GM23338 (cell line): ENCODE data around the gene TSR3. TPM values are rescaled to one million over a fixed set of nuclear protein-coding genes. Genes with fewer than 3 reads are reported as not detected.

Experiments
- ATAC-seq: fragments of 200-7000 bp; cut with Tn5 transposase; 3 replicates; pipeline ENCODE4 v1.9.1; 2020
- DNase-seq: peaks from one replicate; pipeline ENCODE4 v3.0.0-alpha.2; 2015; ENCODE audit warnings: low spot score
- H2AFZ ChIP-seq: fragments of 200-600 bp; sonication (generic); 2 replicates; pipeline ENCODE4 v1.8.0; 2016; ENCODE audit warnings: antibody characterized with exemption, mild to moderate bottlenecking, moderate library complexity
- H3F3A ChIP-seq: fragments of 200-600 bp; sonication (generic); replicated peaks from 2 replicates; pipeline ENCODE4 v1.8.0; 2017; ENCODE audit warnings: antibody characterized with exemption, mixed run types, low read depth
- H3K27ac ChIP-seq: fragments of 200-600 bp; sonication (generic); 2 replicates; pipeline ENCODE4 v1.6.1; 2016; ENCODE audit warnings: low read depth
- H3K27me3 ChIP-seq: fragments of 200-600 bp; sonication (generic); 2 replicates; pipeline ENCODE4 v1.8.0; 2016; ENCODE audit warnings: mild to moderate bottlenecking, mixed run types, moderate library complexity; ENCODE audit not compliant: insufficient read depth
- H3K36me3 ChIP-seq: fragments of 200-600 bp; sonication (generic); 2 replicates; pipeline ENCODE4 v1.8.0; 2016; ENCODE audit warnings: mild to moderate bottlenecking; ENCODE audit not compliant: insufficient read depth
- H3K4me1 ChIP-seq: fragments of 200-600 bp; sonication (generic); 2 replicates; pipeline ENCODE4 v1.8.0; 2016; ENCODE audit warnings: mild to moderate bottlenecking, moderate library complexity; ENCODE audit not compliant: insufficient read depth
- H3K4me2 ChIP-seq: fragments of 200-600 bp; sonication (generic); 2 replicates; pipeline ENCODE4 v1.7.1; 2017; ENCODE audit warnings: mixed run types
- H3K4me3 ChIP-seq: fragments of 200-600 bp; sonication (generic); 2 replicates; pipeline ENCODE4 v1.6.1; 2016; ENCODE audit warnings: mixed run types
- H3K79me2 ChIP-seq: fragments of 200-600 bp; sonication (generic); replicated peaks from 2 replicates; pipeline ENCODE4 v1.8.0; 2017; ENCODE audit warnings: mild to moderate bottlenecking; ENCODE audit not compliant: insufficient read depth
- H3K9me2 ChIP-seq: fragments of 200-600 bp; sonication (generic); 2 replicates; pipeline ENCODE4 v1.8.0; 2017; ENCODE audit not compliant: insufficient read depth
- H4K20me1 ChIP-seq: fragments of 200-600 bp; sonication (generic); replicated peaks from 2 replicates; pipeline ENCODE4 v1.8.0; 2017; ENCODE audit warnings: mild to moderate bottlenecking; ENCODE audit not compliant: insufficient read depth
- H3K27ac Mint-ChIP-seq: 2 replicates; pipeline ENCODE4 v1.8.0; 2020; ENCODE audit warnings: inconsistent platforms, mild to moderate bottlenecking, moderate library complexity, mixed read lengths
- H3K27me3 Mint-ChIP-seq: 3 replicates; pipeline ENCODE4 v1.8.0; 2022; ENCODE audit warnings: low read depth, mild to moderate bottlenecking, moderate library complexity, mixed read lengths, inconsistent platforms; ENCODE audit not compliant: insufficient read depth, poor library complexity
- H3K36me3 Mint-ChIP-seq: 3 replicates; pipeline ENCODE4 v1.8.0; 2021; ENCODE audit warnings: low read depth, mild to moderate bottlenecking, inconsistent platforms, moderate library complexity, mixed read lengths
- H3K4me1 Mint-ChIP-seq: 3 replicates; pipeline ENCODE4 v1.8.0; 2020; ENCODE audit warnings: mild to moderate bottlenecking, inconsistent platforms, mixed read lengths
- H3K4me3 Mint-ChIP-seq: 3 replicates; pipeline ENCODE4 v1.8.0; 2021; ENCODE audit warnings: moderate library complexity, mild to moderate bottlenecking, inconsistent platforms, mixed read lengths
- H3K9me3 Mint-ChIP-seq: 3 replicates; pipeline ENCODE4 v1.8.0; 2020; ENCODE audit warnings: moderate library complexity, mild to moderate bottlenecking, inconsistent platforms, mixed read lengths
- CREB1 ChIP-seq: fragments of 250-450 bp; sonication (Bioruptor Pico); IDR thresholded peaks from 2 replicates; pipeline ENCODE4 v1.5.0; 2020; ENCODE audit warnings: low read depth, mild to moderate bottlenecking, moderate library complexity
- ETS1 ChIP-seq: IDR thresholded peaks from 2 replicates; pipeline ENCODE4 v1.6.1; 2016; ENCODE audit warnings: antibody characterized with exemption
- EZH2 ChIP-seq: fragments of 200-600 bp; sonication (generic); IDR thresholded peaks from one replicate; pipeline ENCODE4 v1.8.0; 2017; ENCODE audit warnings: antibody characterized with exemption, mild to moderate bottlenecking, low read depth; ENCODE audit not compliant: unreplicated experiment
- EZH2phosphoT487 ChIP-seq: fragments of 200-600 bp; sonication (generic); IDR thresholded peaks from one replicate; pipeline ENCODE4 v1.8.1; 2018; ENCODE audit warnings: antibody characterized with exemption; ENCODE audit not compliant: unreplicated experiment
- JUNB ChIP-seq: IDR thresholded peaks from one replicate; pipeline ENCODE4 v1.6.1; 2016; ENCODE audit warnings: antibody characterized with exemption; ENCODE audit not compliant: unreplicated experiment
- STAT1 ChIP-seq: IDR thresholded peaks from one replicate; pipeline ENCODE4 v1.6.1; 2016; ENCODE audit warnings: antibody characterized with exemption; ENCODE audit not compliant: unreplicated experiment
- ZNF114 ChIP-seq: fragments of 250-450 bp; sonication (Bioruptor Pico); IDR thresholded peaks from 2 replicates; pipeline ENCODE4 v1.5.0; 2020; ENCODE audit warnings: mild to moderate bottlenecking, moderate library complexity
- polyA plus RNA-seq: library from polyadenylated mRNA; unstranded; fragments of >200 nt; fragmentation: Nextera tagmentation; extraction: Ambion mirVana; gene quantifications from 2 replicates; pipeline ENCODE4 v1.2.1, GENCODE V29; 2016
- total RNA-seq: library from RNA; depleted of rRNA; stranded (reverse); fragments of >200 nt; shearing (Covaris generic); gene quantifications from 2 replicates; pipeline ENCODE4 v1.2.3, GENCODE V29; 2014
- TF ChIP-seq, protein P1 (sequence below), 2 experiments: fragments of 200-600 bp in 1 of 2; sonication (generic) in 1 of 2; conservative IDR thresholded peaks; 2 replicates each; pipeline versions ENCODE4 v1.5.1 to v1.6.1; 2016 to 2017; ENCODE audit warnings: antibody characterized with exemption in 2 of 2, low read depth in 2 of 2, mild to moderate bottlenecking in 2 of 2, moderate library complexity in 1 of 2
- TF ChIP-seq, protein P2 (sequence below): IDR thresholded peaks from one replicate; pipeline ENCODE4 v1.6.1; 2018; ENCODE audit warnings: antibody characterized with exemption; ENCODE audit not compliant: unreplicated experiment

The TSR3 gene
- total and polyA plus RNA-seq, 2 experiments from 2014 or later: 58.5 to 97.3 TPM

DNA sequence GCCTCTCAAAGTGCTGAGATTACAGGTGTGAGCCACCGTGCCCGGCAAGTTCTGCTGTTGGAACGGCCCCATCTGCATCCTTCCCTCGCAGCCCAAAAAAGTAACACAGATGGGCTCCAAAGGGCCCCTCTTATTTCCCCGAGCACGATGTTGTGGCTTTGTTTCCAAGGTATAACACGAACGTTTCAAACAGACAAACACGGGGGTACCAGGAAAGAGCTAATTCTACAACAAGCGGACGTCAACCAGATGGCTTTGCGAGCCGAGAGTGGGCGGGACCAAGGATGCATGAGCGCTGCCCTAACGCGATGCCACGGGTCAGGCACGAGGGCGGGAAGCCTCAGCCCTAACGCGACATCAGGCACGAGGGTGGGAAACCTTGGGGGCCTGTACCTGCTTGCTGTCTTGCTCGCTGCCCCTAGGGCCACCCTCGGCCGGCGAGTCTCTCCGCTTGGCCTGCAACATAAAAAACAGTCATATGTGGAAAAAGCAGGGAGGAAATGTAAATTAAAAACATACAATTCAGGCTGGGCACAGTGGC, 38.6 kb upstream of the TSR3 start:
- H3K36me3 ChIP-seq: no peaks in the 10 kb centered on the region
- no peak for ATAC-seq
- TF ChIP-seq CREB1: no peak
- no peak for TF ChIP-seq JUNB
- TF ChIP-seq, protein P1, sequence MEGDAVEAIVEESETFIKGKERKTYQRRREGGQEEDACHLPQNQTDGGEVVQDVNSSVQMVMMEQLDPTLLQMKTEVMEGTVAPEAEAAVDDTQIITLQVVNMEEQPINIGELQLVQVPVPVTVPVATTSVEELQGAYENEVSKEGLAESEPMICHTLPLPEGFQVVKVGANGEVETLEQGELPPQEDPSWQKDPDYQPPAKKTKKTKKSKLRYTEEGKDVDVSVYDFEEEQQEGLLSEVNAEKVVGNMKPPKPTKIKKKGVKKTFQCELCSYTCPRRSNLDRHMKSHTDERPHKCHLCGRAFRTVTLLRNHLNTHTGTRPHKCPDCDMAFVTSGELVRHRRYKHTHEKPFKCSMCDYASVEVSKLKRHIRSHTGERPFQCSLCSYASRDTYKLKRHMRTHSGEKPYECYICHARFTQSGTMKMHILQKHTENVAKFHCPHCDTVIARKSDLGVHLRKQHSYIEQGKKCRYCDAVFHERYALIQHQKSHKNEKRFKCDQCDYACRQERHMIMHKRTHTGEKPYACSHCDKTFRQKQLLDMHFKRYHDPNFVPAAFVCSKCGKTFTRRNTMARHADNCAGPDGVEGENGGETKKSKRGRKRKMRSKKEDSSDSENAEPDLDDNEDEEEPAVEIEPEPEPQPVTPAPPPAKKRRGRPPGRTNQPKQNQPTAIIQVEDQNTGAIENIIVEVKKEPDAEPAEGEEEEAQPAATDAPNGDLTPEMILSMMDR (conservative IDR thresholded peaks at IDR 0.05; ENCODE audit: low read depth in 2 of 2): no peak
- no peak for TF ChIP-seq EZH2phosphoT487
- no peak for TF ChIP-seq ZNF114 (CRISPR knock-in tag)
- TF ChIP-seq STAT1: no peak
- no peak for TF ChIP-seq EZH2
- peaks cover 3% of the 10 kb centered on the region for H3K27me3 Mint-ChIP-seq
- H3K79me2 ChIP-seq: no peaks in the 10 kb centered on the region
- no peaks in the 10 kb centered on the region for H3K9me2 ChIP-seq
- H3K27ac Mint-ChIP-seq: no peak overlapping the region
- no peak overlapping the region for H3K27ac ChIP-seq
- no peak for DNase-seq
- no peaks in the 10 kb centered on the region for H3K36me3 Mint-ChIP-seq
- no peaks in the 10 kb centered on the region for H3K27me3 ChIP-seq
- no peaks in the 10 kb centered on the region for H3K4me1 Mint-ChIP-seq
- no peak overlapping the region for H3K4me2 ChIP-seq
- H3K4me3 ChIP-seq: no peak overlapping the region
- H4K20me1 ChIP-seq: no peaks in the 10 kb centered on the region; the same call in 1 of the 2 replicates
- H3F3A ChIP-seq: no peaks in the 10 kb centered on the region
- H3K4me1 ChIP-seq: no peaks in the 10 kb centered on the region
- no peaks in the 10 kb centered on the region for H3K9me3 Mint-ChIP-seq
- no peak overlapping the region for H3K4me3 Mint-ChIP-seq
- no peak overlapping the region for H2AFZ ChIP-seq

DNA sequence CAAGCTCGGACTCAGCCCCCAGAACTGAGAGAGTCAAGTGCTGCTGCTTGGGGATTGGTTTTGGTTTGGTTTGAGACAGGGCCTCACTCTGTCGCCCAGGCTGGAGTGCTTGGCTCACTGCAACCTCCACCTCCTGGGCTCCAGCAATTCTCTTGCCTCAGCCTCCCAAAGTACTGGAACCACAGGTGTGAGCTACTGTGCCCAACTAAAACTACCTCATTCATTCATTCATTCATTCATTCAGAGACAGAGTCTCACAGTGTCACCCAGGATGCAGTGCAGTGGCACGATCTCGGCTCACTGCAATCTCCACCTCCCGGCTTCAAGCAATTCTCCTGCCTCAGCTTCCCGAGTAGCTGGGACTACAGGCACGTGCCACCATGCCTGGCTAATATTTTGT, 38.1 kb upstream of the TSR3 start:
- Histone ChIP-seq H3K4me1 (no peaks in the 10 kb centered on the region), H3K27me3 (no peaks in the 10 kb centered on the region), H3K9me2 (no peaks in the 10 kb centered on the region), H3K79me2 (no peaks in the 10 kb centered on the region), H3K36me3 (no peaks in the 10 kb centered on the region), H3K4me2 (no peak overlapping the region), H2AFZ (no peak overlapping the region), H3K4me3 (no peak overlapping the region), H4K20me1 (no peaks in the 10 kb centered on the region; the same call in 1 of the 2 replicates), H3K27ac (no peak overlapping the region), H3F3A (no peaks in the 10 kb centered on the region)
- H3K27ac Mint-ChIP-seq: no peak overlapping the region
- H3K9me3 Mint-ChIP-seq: no peaks in the 10 kb centered on the region
- H3K36me3 Mint-ChIP-seq: no peaks in the 10 kb centered on the region; the same call in 2 of the 3 replicates
- ATAC-seq (no peak), DNase-seq (no peak)
- no peak overlapping the region for H3K4me3 Mint-ChIP-seq
- peaks cover 3% of the 10 kb centered on the region for H3K27me3 Mint-ChIP-seq
- H3K4me1 Mint-ChIP-seq: no peaks in the 10 kb centered on the region
- TF ChIP-seq, protein P1 (conservative IDR thresholded peaks at IDR 0.05; ENCODE audit: low read depth in 2 of 2): no peak
- no peak for TF ChIP-seq EZH2phosphoT487
- TF ChIP-seq ZNF114 (CRISPR knock-in tag): no peak
- no peak for TF ChIP-seq EZH2
- no peak for TF ChIP-seq ETS1
- TF ChIP-seq, protein P2, sequence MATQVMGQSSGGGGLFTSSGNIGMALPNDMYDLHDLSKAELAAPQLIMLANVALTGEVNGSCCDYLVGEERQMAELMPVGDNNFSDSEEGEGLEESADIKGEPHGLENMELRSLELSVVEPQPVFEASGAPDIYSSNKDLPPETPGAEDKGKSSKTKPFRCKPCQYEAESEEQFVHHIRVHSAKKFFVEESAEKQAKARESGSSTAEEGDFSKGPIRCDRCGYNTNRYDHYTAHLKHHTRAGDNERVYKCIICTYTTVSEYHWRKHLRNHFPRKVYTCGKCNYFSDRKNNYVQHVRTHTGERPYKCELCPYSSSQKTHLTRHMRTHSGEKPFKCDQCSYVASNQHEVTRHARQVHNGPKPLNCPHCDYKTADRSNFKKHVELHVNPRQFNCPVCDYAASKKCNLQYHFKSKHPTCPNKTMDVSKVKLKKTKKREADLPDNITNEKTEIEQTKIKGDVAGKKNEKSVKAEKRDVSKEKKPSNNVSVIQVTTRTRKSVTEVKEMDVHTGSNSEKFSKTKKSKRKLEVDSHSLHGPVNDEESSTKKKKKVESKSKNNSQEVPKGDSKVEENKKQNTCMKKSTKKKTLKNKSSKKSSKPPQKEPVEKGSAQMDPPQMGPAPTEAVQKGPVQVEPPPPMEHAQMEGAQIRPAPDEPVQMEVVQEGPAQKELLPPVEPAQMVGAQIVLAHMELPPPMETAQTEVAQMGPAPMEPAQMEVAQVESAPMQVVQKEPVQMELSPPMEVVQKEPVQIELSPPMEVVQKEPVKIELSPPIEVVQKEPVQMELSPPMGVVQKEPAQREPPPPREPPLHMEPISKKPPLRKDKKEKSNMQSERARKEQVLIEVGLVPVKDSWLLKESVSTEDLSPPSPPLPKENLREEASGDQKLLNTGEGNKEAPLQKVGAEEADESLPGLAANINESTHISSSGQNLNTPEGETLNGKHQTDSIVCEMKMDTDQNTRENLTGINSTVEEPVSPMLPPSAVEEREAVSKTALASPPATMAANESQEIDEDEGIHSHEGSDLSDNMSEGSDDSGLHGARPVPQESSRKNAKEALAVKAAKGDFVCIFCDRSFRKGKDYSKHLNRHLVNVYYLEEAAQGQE: no peak
